H9 (cell line): ENCODE data around the gene UNC5A. TPM values are rescaled to one million over a fixed set of nuclear protein-coding genes. Genes with fewer than 3 reads are reported as not detected.

Experiments
- DNase-seq: peaks from one replicate; pipeline ENCODE4 v3.0.0-alpha.2; 2017
- H2AFZ ChIP-seq: one replicate; pipeline ENCODE4 v1.6.1; 2013; ENCODE audit warnings: mild to moderate bottlenecking, low read length, control low read depth, moderate library complexity
- H2AK5ac ChIP-seq: 2 replicates; pipeline ENCODE4 v1.6.1; 2013; ENCODE audit warnings: low read length, control low read depth, mixed read lengths; ENCODE audit not compliant: insufficient read length
- H2BK120ac ChIP-seq: one replicate; pipeline ENCODE4 v1.6.1; 2013; ENCODE audit warnings: low read depth, mild to moderate bottlenecking, low read length, control low read depth, inconsistent platforms; ENCODE audit not compliant: poor library complexity, severe bottlenecking
- H2BK12ac ChIP-seq: 2 replicates; pipeline ENCODE4 v1.6.1; 2013; ENCODE audit warnings: low read length, control low read depth, mixed read lengths, low read depth; ENCODE audit not compliant: insufficient read length
- H2BK15ac ChIP-seq: 2 replicates; pipeline ENCODE4 v1.6.1; 2013; ENCODE audit warnings: low read depth, low read length, control low read depth
- H2BK20ac ChIP-seq: one replicate; pipeline ENCODE4 v1.6.1; 2013; ENCODE audit warnings: low read depth, mild to moderate bottlenecking, low read length, control low read depth, inconsistent platforms; ENCODE audit not compliant: poor library complexity, severe bottlenecking
- H2BK5ac ChIP-seq: 2 replicates; pipeline ENCODE4 v1.6.1; 2013; ENCODE audit warnings: low read length, control low read depth, mixed read lengths; ENCODE audit not compliant: insufficient read length
- H3K14ac ChIP-seq: 2 replicates; pipeline ENCODE4 v1.6.1; 2013; ENCODE audit warnings: low read length, control low read depth; ENCODE audit not compliant: insufficient read depth
- H3K18ac ChIP-seq: 2 replicates; pipeline ENCODE4 v1.6.1; 2013; ENCODE audit warnings: low read depth, mild to moderate bottlenecking, mixed read lengths, low read length, control low read depth; ENCODE audit not compliant: insufficient read length
- H3K23ac ChIP-seq: 2 replicates; pipeline ENCODE4 v1.6.1; 2013; ENCODE audit warnings: low read length, control low read depth, mixed read lengths, low read depth; ENCODE audit not compliant: insufficient read length
- H3K23me2 ChIP-seq: 2 replicates; pipeline ENCODE4 v1.6.1; 2013; ENCODE audit warnings: low read depth, mild to moderate bottlenecking, mixed read lengths, low read length, control low read depth; ENCODE audit not compliant: insufficient read length, poor library complexity, severe bottlenecking
- H3K27ac ChIP-seq: 2 replicates; pipeline ENCODE4 v1.5.1; 2013; ENCODE audit warnings: low read length, control low read depth, mixed read lengths, low read depth; ENCODE audit not compliant: insufficient read length
- H3K27me3 ChIP-seq: 2 replicates; pipeline ENCODE4 v1.6.1; 2013; ENCODE audit warnings: low read length, control low read depth, inconsistent platforms; ENCODE audit not compliant: insufficient read depth
- H3K4ac ChIP-seq: 2 replicates; pipeline ENCODE4 v1.6.1; 2013; ENCODE audit warnings: low read depth, mild to moderate bottlenecking, control low read depth, inconsistent platforms, low read length, moderate library complexity
- H3K4me1 ChIP-seq: 2 replicates; pipeline ENCODE4 v1.6.1; 2013; ENCODE audit warnings: low read length, control low read depth, inconsistent platforms; ENCODE audit not compliant: insufficient read depth
- H3K4me2 ChIP-seq: 2 replicates; pipeline ENCODE4 v1.6.1; 2013; ENCODE audit warnings: low read length, control low read depth, mixed read lengths; ENCODE audit not compliant: insufficient read length, insufficient read depth
- H3K56ac ChIP-seq: 2 replicates; pipeline ENCODE4 v1.6.1; 2013; ENCODE audit warnings: low read depth, mild to moderate bottlenecking, mixed read lengths, low read length, control low read depth; ENCODE audit not compliant: insufficient read length
- H3K79me1 ChIP-seq: 2 replicates; pipeline ENCODE4 v1.6.1; 2013; ENCODE audit warnings: low read depth, mild to moderate bottlenecking, moderate library complexity, low read length, control low read depth, inconsistent platforms; ENCODE audit not compliant: insufficient read depth, poor library complexity, severe bottlenecking
- H3K79me2 ChIP-seq: 2 replicates; pipeline ENCODE4 v1.6.1; 2013; ENCODE audit warnings: low read length, control low read depth, inconsistent platforms; ENCODE audit not compliant: insufficient read depth
- H3K9ac ChIP-seq: 2 replicates; pipeline ENCODE4 v1.6.1; 2013; ENCODE audit warnings: low read length, control low read depth, mixed read lengths; ENCODE audit not compliant: insufficient read length; ENCODE audit errors: extremely low read depth
- H3K9me3 ChIP-seq: one replicate; pipeline ENCODE4 v1.6.1; 2013; ENCODE audit warnings: low read depth, low read length, inconsistent platforms; ENCODE audit not compliant: control insufficient read depth
- H3T11ph ChIP-seq: one replicate; pipeline ENCODE4 v1.6.1; 2013; ENCODE audit warnings: mild to moderate bottlenecking, low read length, control low read depth, inconsistent platforms
- H4K20me1 ChIP-seq: one replicate; pipeline ENCODE4 v1.6.1; 2013; ENCODE audit not compliant: control insufficient read depth, insufficient read length, insufficient read depth
- H4K5ac ChIP-seq: 2 replicates; pipeline ENCODE4 v1.6.1; 2013; ENCODE audit warnings: low read depth, mild to moderate bottlenecking, mixed read lengths, low read length, control low read depth; ENCODE audit not compliant: insufficient read length
- H4K8ac ChIP-seq: replicated peaks from 2 replicates; pipeline ENCODE4 v1.6.1; 2013; ENCODE audit warnings: low read length, control low read depth, mixed read lengths, low read depth; ENCODE audit not compliant: insufficient read length
- H4K91ac ChIP-seq: 2 replicates; pipeline ENCODE4 v1.6.1; 2013; ENCODE audit warnings: low read depth, mild to moderate bottlenecking, moderate library complexity, mixed read lengths, low read length, control low read depth; ENCODE audit not compliant: insufficient read length
- H3K27ac Mint-ChIP-seq, 3 experiments: 2 replicates in 2 of 3; 3 replicates in 1 of 3; pipeline ENCODE4 v1.8.0; 2020 to 2021; ENCODE audit warnings: mixed read lengths in 3 of 3, mild to moderate bottlenecking in 1 of 3, moderate library complexity in 1 of 3
- H3K27me3 Mint-ChIP-seq: 2 replicates; pipeline ENCODE4 v1.8.0; 2021; ENCODE audit warnings: low read depth, mild to moderate bottlenecking, moderate library complexity, mixed read lengths
- H3K36me3 Mint-ChIP-seq, 3 experiments: 2 replicates in 2 of 3; 3 replicates in 1 of 3; pipeline ENCODE4 v1.8.0; 2020 to 2021; ENCODE audit warnings: low read depth in 3 of 3, mixed read lengths in 3 of 3; ENCODE audit not compliant: insufficient read depth in 1 of 3
- H3K4me1 Mint-ChIP-seq, 2 experiments: 2 replicates each; pipeline ENCODE4 v1.8.0; 2020; ENCODE audit warnings: mixed read lengths in 2 of 2
- H3K4me3 Mint-ChIP-seq, 2 experiments: 2 replicates in 1 of 2; 3 replicates in 1 of 2; pipeline ENCODE4 v1.8.0; 2020 to 2021; ENCODE audit warnings: mild to moderate bottlenecking in 2 of 2, mixed read lengths in 2 of 2, moderate library complexity in 1 of 2
- H3K9me3 Mint-ChIP-seq, 2 experiments: 2 replicates in 1 of 2; 3 replicates in 1 of 2; pipeline ENCODE4 v1.8.0; 2020; ENCODE audit warnings: mild to moderate bottlenecking in 2 of 2, mixed read lengths in 2 of 2, moderate library complexity in 1 of 2
- WGBS: extraction: QIAGEN DNeasy Blood & Tissue Kit; methylation state at CpG from one replicate; pipeline ENCODE4 v1.1.7; 2013; ENCODE audit warnings: missing lambda C conversion rate, low lambda C conversion rate, mixed read lengths; ENCODE audit not compliant: insufficient read length; ENCODE audit errors: extremely low coverage; 5-methylcytosine and 5-hydroxymethylcytosine counted together
- total RNA-seq: library from RNA; stranded (reverse); gene quantifications from 2 replicates; pipeline ENCODE4 v1.2.1, GENCODE V29; 2021
- TF ChIP-seq, protein P1 (sequence below): fragments of 200-600 bp; sonication (generic); conservative IDR thresholded peaks from 3 replicates; pipeline ENCODE4 v1.8.0; 2021; ENCODE audit warnings: antibody characterized with exemption, mild to moderate bottlenecking

Gene UNC5A
- total RNA-seq, 1 experiment from 2014 or later = 4.4 TPM

- Histone ChIP-seq H2BK120ac (no peak overlapping the region), H3K27me3 (no peaks in the 10 kb centered on the region), H4K5ac (no peak overlapping the region), H3K23me2 (no peaks in the 10 kb centered on the region), H3K18ac (no peak overlapping the region), H4K8ac (no peak overlapping the region), H3K79me1 (no peaks in the 10 kb centered on the region), H3K56ac (no peak overlapping the region), H4K20me1 (no peaks in the 10 kb centered on the region), H3K23ac (no peak overlapping the region), H2AFZ (no peak overlapping the region), H3K27ac (no peak overlapping the region), H3K14ac (no peak overlapping the region), H3K4me1 (no peaks in the 10 kb centered on the region), H4K91ac (no peak overlapping the region), H3K9me3 (no peaks in the 10 kb centered on the region), H2BK12ac (no peak overlapping the region), H2AK5ac (no peak overlapping the region), H2BK5ac (no peak overlapping the region), H3K9ac (no peak overlapping the region), H2BK20ac (no peak overlapping the region), H3K79me2 (no peaks in the 10 kb centered on the region), H3T11ph (no peak overlapping the region), H3K4ac (no peak overlapping the region), H3K4me2 (no peak overlapping the region), H2BK15ac (no peak overlapping the region)
- peaks cover 0 to 2% of the 10 kb centered on the region in 2 experiments; a peak in 2 of 5 replicates for H3K9me3 Mint-ChIP-seq
- DNase-seq = no peak
- WGBS = no CpG with 5 or more reads among the region's 14 CpGs
- peaks cover 2 to 25% of the 10 kb centered on the region in 2 experiments for H3K4me1 Mint-ChIP-seq
- peaks cover 8% of the 10 kb centered on the region for H3K27me3 Mint-ChIP-seq
- no peak overlapping the region for H3K4me3 Mint-ChIP-seq
- TF ChIP-seq, protein P1, sequence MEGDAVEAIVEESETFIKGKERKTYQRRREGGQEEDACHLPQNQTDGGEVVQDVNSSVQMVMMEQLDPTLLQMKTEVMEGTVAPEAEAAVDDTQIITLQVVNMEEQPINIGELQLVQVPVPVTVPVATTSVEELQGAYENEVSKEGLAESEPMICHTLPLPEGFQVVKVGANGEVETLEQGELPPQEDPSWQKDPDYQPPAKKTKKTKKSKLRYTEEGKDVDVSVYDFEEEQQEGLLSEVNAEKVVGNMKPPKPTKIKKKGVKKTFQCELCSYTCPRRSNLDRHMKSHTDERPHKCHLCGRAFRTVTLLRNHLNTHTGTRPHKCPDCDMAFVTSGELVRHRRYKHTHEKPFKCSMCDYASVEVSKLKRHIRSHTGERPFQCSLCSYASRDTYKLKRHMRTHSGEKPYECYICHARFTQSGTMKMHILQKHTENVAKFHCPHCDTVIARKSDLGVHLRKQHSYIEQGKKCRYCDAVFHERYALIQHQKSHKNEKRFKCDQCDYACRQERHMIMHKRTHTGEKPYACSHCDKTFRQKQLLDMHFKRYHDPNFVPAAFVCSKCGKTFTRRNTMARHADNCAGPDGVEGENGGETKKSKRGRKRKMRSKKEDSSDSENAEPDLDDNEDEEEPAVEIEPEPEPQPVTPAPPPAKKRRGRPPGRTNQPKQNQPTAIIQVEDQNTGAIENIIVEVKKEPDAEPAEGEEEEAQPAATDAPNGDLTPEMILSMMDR = no peak
- no peak overlapping the region for H3K27ac Mint-ChIP-seq
- H3K36me3 Mint-ChIP-seq = no peaks in the 10 kb centered on the region
These were observed 17.5 kb downstream of the UNC5A start for GRCh38 chr5:176827736-176828414.
